H1 (cell line): ENCODE measurements around the gene NGFR. TPM values are rescaled to one million over a fixed set of nuclear protein-coding genes. Genes with fewer than 3 reads are reported as not detected.

Experiments
- CTCF ChIA-PET: fragments of 300-600 bp; sonication (Branson Sonifier 250); formaldehyde crosslinking; loops from one replicate; lab custom pipeline; 2021; ENCODE audit not compliant: partially characterized antibody; lab: Charles Lee
- POLR2A ChIA-PET: fragments of 300-600 bp; sonication (Branson Sonifier 250); formaldehyde crosslinking; loops from one replicate; lab custom pipeline; 2021; ENCODE audit warnings: inconsistent platforms; ENCODE audit not compliant: partially characterized antibody; lab: Charles Lee
- DNase-seq, 2 experiments: peaks; one replicate each; pipeline versions ENCODE4 v3.0.0 to v3.0.0-alpha.2; 2010 to 2022; ENCODE audit warnings: low spot score in 2 of 2, low read depth in 1 of 2, mixed read lengths in 1 of 2
- FAIRE-seq: peaks from 2 replicates; lab custom pipeline; 2011; peaks lifted over from hg19 to GRCh38; lab: Jason Lieb, UNC
- H2AFZ ChIP-seq: 2 replicates; pipeline ENCODE4 v1.8.1; 2012; ENCODE audit warnings: low read length, inconsistent platforms
- H2AK5ac ChIP-seq: 2 replicates; pipeline ENCODE4 v1.6.1; 2013; ENCODE audit warnings: low read depth, low read length
- H2BK120ac ChIP-seq: replicated peaks from 2 replicates; pipeline ENCODE3; 2013; ENCODE audit warnings: low read depth, low read length, inconsistent platforms
- H2BK12ac ChIP-seq: 2 replicates; pipeline ENCODE4 v1.6.1; 2013; ENCODE audit warnings: low read depth, low read length
- H2BK15ac ChIP-seq: 2 replicates; pipeline ENCODE4 v1.6.1; 2013; ENCODE audit warnings: low read length
- H2BK20ac ChIP-seq: 2 replicates; pipeline ENCODE4 v1.6.1; 2013; ENCODE audit warnings: low read length
- H2BK5ac ChIP-seq: 2 replicates; pipeline ENCODE4 v1.6.1; 2013; ENCODE audit warnings: low read depth, low read length
- H3K14ac ChIP-seq: 2 replicates; pipeline ENCODE4 v1.6.1; 2013; ENCODE audit warnings: inconsistent platforms; ENCODE audit not compliant: insufficient read length
- H3K18ac ChIP-seq: 2 replicates; pipeline ENCODE4 v1.6.1; 2013; ENCODE audit warnings: low read length; ENCODE audit errors: extremely low read depth
- H3K23ac ChIP-seq: 2 replicates; pipeline ENCODE4 v1.6.1; 2013; ENCODE audit warnings: inconsistent platforms; ENCODE audit not compliant: insufficient read length
- H3K23me2 ChIP-seq: 2 replicates; pipeline ENCODE4 v1.6.1; 2013; ENCODE audit warnings: low read depth, low read length
- H3K27ac ChIP-seq: 2 replicates; pipeline ENCODE4 v1.6.1; 2011; ENCODE audit warnings: low read depth, low read length, inconsistent platforms
- H3K27me3 ChIP-seq, 4 experiments: replicated peaks in 1 of 4; 1 replicate in 1 of 4; 2 replicates in 3 of 4; pipeline versions ENCODE4 v1.6.1 to v1.8.1; 2011 to 2013; ENCODE audit warnings: low read length in 3 of 4, mild to moderate bottlenecking in 3 of 4, inconsistent platforms in 2 of 4, mixed read lengths in 2 of 4, moderate library complexity in 1 of 4; ENCODE audit not compliant: control insufficient read depth in 3 of 4, insufficient read depth in 3 of 4; ENCODE audit errors: extremely low read depth in 1 of 4
- H3K36me3 ChIP-seq, 4 experiments: 2 replicates each; pipeline versions ENCODE4 v1.6.1 to v1.8.1; 2011 to 2013; ENCODE audit warnings: mild to moderate bottlenecking in 4 of 4, low read length in 3 of 4, moderate library complexity in 2 of 4, control low read depth in 1 of 4, inconsistent platforms in 1 of 4; ENCODE audit not compliant: insufficient read depth in 4 of 4, control insufficient read depth in 2 of 4
- H3K4ac ChIP-seq: replicated peaks from 2 replicates; pipeline ENCODE3; 2013; ENCODE audit warnings: low read length, low read depth, mixed read lengths, inconsistent platforms; ENCODE audit not compliant: insufficient read length
- H3K4me1 ChIP-seq, 4 experiments: replicated peaks in 1 of 4; 1 replicate in 1 of 4; 2 replicates in 3 of 4; pipeline versions ENCODE4 v1.6.1 to v1.8.1; 2011 to 2013; ENCODE audit warnings: low read length in 3 of 4, inconsistent platforms in 2 of 4, mixed read lengths in 1 of 4; ENCODE audit not compliant: insufficient read depth in 4 of 4, control insufficient read depth in 3 of 4
- H3K4me2 ChIP-seq, 2 experiments: 2 replicates each; pipeline versions ENCODE4 v1.6.1 to v1.8.1; 2011 to 2013; ENCODE audit warnings: low read depth in 2 of 2, low read length in 2 of 2, control low read depth in 1 of 2, inconsistent platforms in 1 of 2, mild to moderate bottlenecking in 1 of 2; ENCODE audit not compliant: insufficient read depth in 1 of 2
- H3K4me3 ChIP-seq, 4 experiments: fragments of 200-600, 300-600 bp in 1 of 4; sonication (generic), shearing (Covaris generic), sonication (Bioruptor Twin) in 1 of 4; 2 replicates each; pipeline versions ENCODE4 v1.5.1 to v1.8.1; 2011 to 2016; ENCODE audit warnings: low read length in 4 of 4, low read depth in 3 of 4, control low read depth in 2 of 4, inconsistent platforms in 2 of 4, mild to moderate bottlenecking in 2 of 4, mixed read lengths in 1 of 4, moderate library complexity in 1 of 4; ENCODE audit not compliant: insufficient read depth in 2 of 4; ENCODE audit errors: extremely low read depth in 1 of 4
- H3K56ac ChIP-seq: replicated peaks from 2 replicates; pipeline ENCODE3; 2013; ENCODE audit warnings: low read depth, mild to moderate bottlenecking, mixed read lengths, low read length, inconsistent platforms; ENCODE audit not compliant: insufficient read length
- H3K79me1 ChIP-seq: 2 replicates; pipeline ENCODE4 v1.6.1; 2013; ENCODE audit warnings: low read depth, low read length, control low read depth
- H3K79me2 ChIP-seq, 2 experiments: 2 replicates each; pipeline versions ENCODE4 v1.6.1 to v1.8.1; 2012 to 2013; ENCODE audit warnings: low read length in 2 of 2, mild to moderate bottlenecking in 2 of 2, inconsistent platforms in 1 of 2; ENCODE audit not compliant: insufficient read depth in 2 of 2, control insufficient read depth in 1 of 2
- H3K9ac ChIP-seq, 4 experiments: replicated peaks in 1 of 4; 1 replicate in 1 of 4; 2 replicates in 3 of 4; pipeline versions ENCODE4 v1.6.1 to v1.8.1; 2011 to 2013; ENCODE audit warnings: low read depth in 3 of 4, low read length in 3 of 4, control low read depth in 2 of 4, mild to moderate bottlenecking in 2 of 4, moderate library complexity in 2 of 4, inconsistent platforms in 1 of 4; ENCODE audit errors: extremely low read depth in 1 of 4
- H3K9me3 ChIP-seq, 2 experiments: 2 replicates each; pipeline versions ENCODE4 v1.6.1 to v1.8.1; 2012 to 2013; ENCODE audit warnings: mild to moderate bottlenecking in 2 of 2, moderate library complexity in 2 of 2, control low read depth in 1 of 2, inconsistent platforms in 1 of 2, low read depth in 1 of 2, low read length in 1 of 2, mixed read lengths in 1 of 2; ENCODE audit not compliant: insufficient read depth in 2 of 2
- H4K20me1 ChIP-seq, 2 experiments: replicated peaks in 1 of 2; 2 replicates each; pipeline versions ENCODE3 to v1.8.1; 2011 to 2013; ENCODE audit warnings: inconsistent platforms in 2 of 2, low read length in 2 of 2, mild to moderate bottlenecking in 1 of 2; ENCODE audit not compliant: insufficient read depth in 2 of 2, control insufficient read depth in 1 of 2
- H4K5ac ChIP-seq: 2 replicates; pipeline ENCODE4 v1.6.1; 2013; ENCODE audit warnings: low read length, low read depth, mixed read lengths, inconsistent platforms; ENCODE audit not compliant: insufficient read length
- H4K8ac ChIP-seq: 2 replicates; pipeline ENCODE4 v1.8.0; 2013; ENCODE audit warnings: mild to moderate bottlenecking, moderate library complexity, low read length, inconsistent platforms; ENCODE audit not compliant: insufficient read depth; ENCODE audit errors: extremely low read depth
- H4K91ac ChIP-seq: replicated peaks from 2 replicates; pipeline ENCODE3; 2013; ENCODE audit warnings: low read length, mixed read lengths, inconsistent platforms; ENCODE audit not compliant: insufficient read length
- ASH2L ChIP-seq: fragments of 200-600, 300-600 bp; sonication (generic); IDR thresholded peaks from one replicate; pipeline ENCODE4 v1.7.1; 2017; ENCODE audit warnings: low read length
- JUN ChIP-seq: IDR thresholded peaks from 2 replicates; pipeline ENCODE4 v1.6.1; 2011; ENCODE audit warnings: low read depth, mild to moderate bottlenecking, improper control_type of control experiment, low read length
- WGBS, 2 experiments: shearing (Covaris generic) in 1 of 2; methylation state at CpG; one replicate each; pipeline versions ENCODE4 v1.1.6 to v1.1.7; 2013 to 2015; ENCODE audit warnings: low lambda C conversion rate in 2 of 2, mixed read lengths in 2 of 2, inconsistent platforms in 1 of 2, low coverage in 1 of 2, missing lambda C conversion rate in 1 of 2; ENCODE audit not compliant: insufficient replicate concordance in 2 of 2, insufficient coverage in 1 of 2, insufficient read length in 1 of 2; ENCODE audit errors: extremely low coverage in 1 of 2, missing lambda C conversion rate in 1 of 2; 5-methylcytosine and 5-hydroxymethylcytosine counted together
- polyA plus RNA-seq, 7 experiments: library from polyadenylated mRNA; depleted of rRNA in 3 of 7; stranded (reverse) in 5 of 7; unstranded in 2 of 7; fragments of >200 nt in 5 of 7; fragments of 200-250 nt in 2 of 7; gene quantifications; 1 replicate in 5 of 7; 2 replicates in 1 of 7; 4 replicates in 1 of 7; pipeline versions ENCODE4 v1.2.1 to v1.2.3, GENCODE V29; 2011 to 2013; ENCODE audit warnings: missing spikeins in 2 of 7, mixed read lengths in 2 of 7
- total RNA-seq: library from RNA; stranded (reverse); fragmentation: NEBNext Ultra II Directional; extraction: Animal tissue kit (Norgen Biotek cat#: 25700); gene quantifications from 2 replicates; pipeline ENCODE4 v1.2.1, GENCODE V29; 2021

Gene NGFR
- total and polyA plus RNA-seq, 2 of the 8 experiments (the other 6 are each of a cell fraction or from before 2014, with no cell fraction given): 8.1 to 10.3 TPM

GRCh38 chr17:49484588-49484987 lies 10.5 kb upstream of the NGFR start:
- ChIA-PET POLR2A (interaction anchor here (2.2 to 4.7 kb wide), 3 partner anchors 12 to 77 kb away, joined by 7 to 24 read pairs (median 13); partner anchors contain the start of gene NGFR), CTCF (interaction anchor here (0.8 to 5.9 kb wide), 11 partner anchors 12 to 119 kb away, joined by 3 to 34 read pairs (median 5); no protein-coding TSS in a partner anchor)
- 89% methylated on average over 5 of the region's 10 CpGs; no CpG with 5 or more reads in 1 of the 2 experiments for WGBS, 2 experiments
- Histone ChIP-seq H2BK12ac (no peak overlapping the region), H4K8ac (no peak overlapping the region), H3K18ac (no peak overlapping the region), H3K4me2 (no peak overlapping the region), H2BK5ac (peak overlapping the region; percentile 66; the same call in 1 of the 2 replicates), H3K4me1 (peaks cover 7 to 30% (median 22%) of the 10 kb centered on the region in 4 experiments), H3K27me3 (no peaks in the 10 kb centered on the region; a peak in 2 of 7 replicates), H3K56ac (no peak overlapping the region), H3K9ac (no peak overlapping the region), H3K36me3 (no peaks in the 10 kb centered on the region), H3K79me1 (0 out of 2 replicates have a peak, but pooled peaks cover 3% of the 10 kb centered on the region), H3K4ac (no peak overlapping the region), H2BK120ac (no peak overlapping the region), H2BK20ac (no peak overlapping the region), H2AK5ac (no peak overlapping the region), H4K91ac (no peak overlapping the region), H3K23ac (no peak overlapping the region), H3K27ac (no peak overlapping the region), H3K4me3 (no peak overlapping the region), H2AFZ (no peak overlapping the region), H3K14ac (no peak overlapping the region), H3K9me3 (no peaks in the 10 kb centered on the region), H3K79me2 (no peaks in the 10 kb centered on the region), H2BK15ac (0 out of 2 replicates have a peak overlapping the region, but pooled peaks have one; percentile 92), H4K5ac (no peak overlapping the region), H3K23me2 (peaks cover 2% of the 10 kb centered on the region; the same call in 1 of the 2 replicates), H4K20me1 (no peaks in the 10 kb centered on the region)
- FAIRE-seq (no peak), DNase-seq (no peak)
- TF ChIP-seq JUN (no peak), ASH2L (no peak)
